ENCODE measurements around the gene FBL.

Gene FBL

GRCh38 chr19:39792999-39793546 lies 53.1 kb downstream of the FBL start:
- DNase-seq (ENCODE audit: low read depth), result peak; percentile 80
- TF ChIP-seq CTCF (conservative IDR thresholded peaks at IDR 0.05; ENCODE audit: control insufficient read depth, insufficient read depth, low read depth, low read length), result peak; percentile 96
- H3K4me3 ChIP-seq (ENCODE audit: control insufficient read depth, low read depth, low read length), result peak overlapping the region; percentile 54

- no peak for TF ChIP-seq CTCF (conservative IDR thresholded peaks at IDR 0.05; ENCODE audit: control insufficient read depth, insufficient read depth, low read depth, low read length)
- no peak for DNase-seq (ENCODE audit: low read depth)
- no peak overlapping the region for H3K4me3 ChIP-seq (ENCODE audit: control insufficient read depth, low read depth, low read length)
Observed at GRCh38 chr19:39788244-39788643, 57.9 kb downstream of the FBL start.
